ENCODE measurements around the gene PPM1H.

Gene PPM1H

GRCh38 chr12:62711631-62712241 is 223.2 kb downstream of the PPM1H start:
- DNase-seq (ENCODE audit: low read depth) = no peak

- DNase-seq (ENCODE audit: low read depth) = no peak
Observed at GRCh38 chr12:62709311-62709710, 225.6 kb downstream of the PPM1H start.

GRCh38 chr12:62707939-62708338 is 227.0 kb downstream of the PPM1H start:
- no peak for DNase-seq (ENCODE audit: low read depth)

- DNase-seq (ENCODE audit: low read depth) = no peak
Observed at GRCh38 chr12:62705846-62706245, 229.1 kb downstream of the PPM1H start.

- DNase-seq (ENCODE audit: low read depth) = no peak
Observed at GRCh38 chr12:62703011-62703380, 232.0 kb downstream of the PPM1H start.

GRCh38 chr12:62701492-62701891 is 233.5 kb downstream of the PPM1H start:
- DNase-seq (ENCODE audit: low read depth) = no peak

GRCh38 chr12:62700091-62700880 is 234.7 kb downstream of the PPM1H start:
- DNase-seq (ENCODE audit: low read depth) = no peak

GRCh38 chr12:62698701-62699101 is 236.2 kb downstream of the PPM1H start:
- no peak for DNase-seq (ENCODE audit: low read depth)

GRCh38 chr12:62697893-62698292 is 237.1 kb downstream of the PPM1H start:
- DNase-seq (ENCODE audit: low read depth) = no peak

- DNase-seq (ENCODE audit: low read depth) = no peak
Observed at GRCh38 chr12:62695696-62696095, 239.3 kb downstream of the PPM1H start.

- no peak for DNase-seq (ENCODE audit: low read depth)
Observed at GRCh38 chr12:62694632-62695031, 240.3 kb downstream of the PPM1H start.

GRCh38 chr12:62694116-62694515 is 240.8 kb downstream of the PPM1H start:
- no peak for DNase-seq (ENCODE audit: low read depth)

- no peak for DNase-seq (ENCODE audit: low read depth)
Observed at GRCh38 chr12:62693376-62694050, 241.4 kb downstream of the PPM1H start.

GRCh38 chr12:62692884-62693283 is 242.1 kb downstream of the PPM1H start:
- DNase-seq (ENCODE audit: low read depth) = no peak

GRCh38 chr12:62691309-62691708 is 243.6 kb downstream of the PPM1H start:
- no peak for DNase-seq (ENCODE audit: low read depth)

GRCh38 chr12:62689042-62689839 is 245.7 kb downstream of the PPM1H start:
- no peak for DNase-seq (ENCODE audit: low read depth)

GRCh38 chr12:62686938-62687337 is 248.0 kb downstream of the PPM1H start:
- DNase-seq (ENCODE audit: low read depth) = no peak

GRCh38 chr12:62684570-62685295 is 250.2 kb downstream of the PPM1H start:
- no peak for DNase-seq (ENCODE audit: low read depth)

GRCh38 chr12:62683776-62684569 is 251.0 kb downstream of the PPM1H start:
- DNase-seq (ENCODE audit: low read depth) = no peak

GRCh38 chr12:62681306-62681705 is 253.6 kb downstream of the PPM1H start:
- DNase-seq (ENCODE audit: low read depth) = no peak

GRCh38 chr12:62679608-62680007 is 255.3 kb downstream of the PPM1H start:
- no peak for DNase-seq (ENCODE audit: low read depth)

Measured in stimulated activated CD8-positive, alpha-beta memory T cell treated with anti-CD3 and anti-CD28 coated beads, Interleukin-4, amount 100 ng/mL, for 24 hours (primary cell).